Mucosa of descending colon (tissue), 3 donors: ENCODE measurements around the gene IMMP2L. TPM values are rescaled to one million over a fixed set of nuclear protein-coding genes. Genes with fewer than 3 reads are reported as not detected.
"Not testable (repeated sequence)": the region's sequence is repeated elsewhere in the genome, so short reads cannot be mapped to it uniquely, and the experiment has no call there.

Experiments used
- ATAC-seq: fragments of 200-7000 bp; cut with Tn5 transposase; one replicate; pipeline ENCODE4 v1.9.1; 2020; ENCODE audit warnings: mild to moderate bottlenecking, moderate library complexity
- DNase-seq, 3 donors: peaks; one replicate each; pipeline ENCODE4 v3.0.0-alpha.2; 2020
- H3K36me3 ChIP-seq: fragments of 200-600 bp; one replicate; pipeline ENCODE4 v1.8.0; 2021; ENCODE audit warnings: low read depth, mild to moderate bottlenecking
- H3K4me1 ChIP-seq: fragments of 200-600 bp; one replicate; pipeline ENCODE4 v1.8.0; 2021; ENCODE audit warnings: low read depth, mild to moderate bottlenecking
- H3K4me3 ChIP-seq: fragments of 200-600 bp; one replicate; pipeline ENCODE4 v1.8.0; 2021; ENCODE audit warnings: mild to moderate bottlenecking
- H3K9me3 ChIP-seq: fragments of 200-600 bp; one replicate; pipeline ENCODE4 v1.8.0; 2021; ENCODE audit warnings: mild to moderate bottlenecking
- CTCF ChIP-seq: fragments of 200-600 bp; IDR thresholded peaks from one replicate; pipeline ENCODE4 v1.8.0; 2022; ENCODE audit warnings: antibody characterized with exemption, mild to moderate bottlenecking
- intact Hi-C, 2 donors: fragments of 100-400 bp; cut with DNase I in 1 of 2; cut with micrococcal nuclease in 1 of 2; formaldehyde crosslinking; loops; one replicate each; pipeline versions ENCODE4 v1.11.0 to v1.11.1; 2022; cut with DNase I, micrococcal nuclease
- total RNA-seq, 3 donors: library from RNA; stranded (reverse); fragmentation: NEBNext Ultra II Directional in 2 of 3; extraction: Animal tissue kit (Norgen Biotek cat#: 25700) in 2 of 3; gene quantifications; one replicate each; pipeline versions ENCODE4 v1.2.1 to v1.2.4, GENCODE V29; 2021 to 2023
- donor health status: DM: no; HTN: no; CAD: no; lungs with moderate emphysema.
- donor health status: DM: no; HTN: no; CAD: no.
- donor health status: DM: no; HTN: yes; CAD: no.

IMMP2L gene
- total RNA-seq, 3 donors from 2014 or later: 12.1 to 20.7 (median 17.7) TPM

- Histone ChIP-seq H3K4me3 (no peak overlapping the region), H3K36me3 (no peaks in the 10 kb centered on the region), H3K9me3 (no peaks in the 10 kb centered on the region), H3K4me1 (no peaks in the 10 kb centered on the region)
- no peak for TF ChIP-seq CTCF
- ATAC-seq (no peak), DNase-seq (no peak)
- intact Hi-C loops: no loop called here
Observed at GRCh38 chr7:111259991-111260390, 302.3 kb downstream of the IMMP2L start.

GRCh38 chr7:111256391-111256790, 305.9 kb downstream of the IMMP2L start:
- no peaks in the 10 kb centered on the region for H3K36me3 ChIP-seq
- no peaks in the 10 kb centered on the region for H3K4me1 ChIP-seq
- ATAC-seq: no peak
- intact Hi-C loops: no loop called here
- H3K4me3 ChIP-seq: no peak overlapping the region
- no peak for DNase-seq
- H3K9me3 ChIP-seq: no peaks in the 10 kb centered on the region
- TF ChIP-seq CTCF: no peak

- no peak for ATAC-seq
- intact Hi-C loops: no loop called here
- no peak for TF ChIP-seq CTCF
- Histone ChIP-seq H3K4me1 (no peaks in the 10 kb centered on the region), H3K36me3 (no peaks in the 10 kb centered on the region), H3K9me3 (no peaks in the 10 kb centered on the region), H3K4me3 (no peak overlapping the region)
- no peak for DNase-seq
Observed at GRCh38 chr7:111255576-111255975, 306.7 kb downstream of the IMMP2L start.

- H3K4me3 ChIP-seq, intact Hi-C loops, H3K4me1 ChIP-seq, ATAC-seq, H3K9me3 ChIP-seq, H3K36me3 ChIP-seq, DNase-seq: not testable (repeated sequence)
Observed at GRCh38 chr7:111251365-111251764, 310.9 kb downstream of the IMMP2L start.

GRCh38 chr7:111249807-111250206, 312.5 kb downstream of the IMMP2L start:
- H3K36me3 ChIP-seq, intact Hi-C loops, H3K4me3 ChIP-seq, H3K9me3 ChIP-seq, DNase-seq, ATAC-seq, H3K4me1 ChIP-seq: not testable (repeated sequence)

- no peak for ATAC-seq
- intact Hi-C loops: no loop called here
Observed at GRCh38 chr7:111242141-111242755, 320.0 kb downstream of the IMMP2L start.

More at GRCh38 chr7:111242141-111242755, 320.0 kb downstream of the IMMP2L start:
- no peak for TF ChIP-seq CTCF
- Histone ChIP-seq H3K36me3 (no peaks in the 10 kb centered on the region), H3K4me3 (no peak overlapping the region), H3K4me1 (no peaks in the 10 kb centered on the region), H3K9me3 (no peaks in the 10 kb centered on the region)
- DNase-seq: no peak
